Measurements from ENCODE around the gene TCP11.
"Not testable (repeated sequence)": the region's sequence is repeated elsewhere in the genome, so short reads cannot be mapped to it uniquely, and the experiment has no call there.

GRCh38 chr6:35107761-35108160 lies 33.4 kb downstream of the TCP11 start:
- not testable (repeated sequence) for TF ChIP-seq PATZ1 (CRISPR knock-in tag; IDR thresholded peaks at IDR 0.05; ENCODE audit: borderline replicate concordance); CSDC2 (CRISPR knock-in tag; IDR thresholded peaks at IDR 0.05); ESRRG (CRISPR knock-in tag; IDR thresholded peaks at IDR 0.05); OSR1 (CRISPR knock-in tag; IDR thresholded peaks at IDR 0.05); BACH2 (CRISPR knock-in tag; IDR thresholded peaks at IDR 0.05; ENCODE audit: borderline replicate concordance)
